NCI-H1417 (cell line): ENCODE data around the gene ANAPC5.
"Not testable (repeated sequence)": the region's sequence is repeated elsewhere in the genome, so short reads cannot be mapped to it uniquely, and the experiment has no call there.

ENCODE experiments used
- DNase-seq, 3 experiments: peaks; one replicate each; lab custom pipeline; 2025; lab: John Stamatoyannopoulos, UW

ANAPC5 gene

GRCh38 chr12:121284551-121285390 lies 67.4 kb downstream of the ANAPC5 start:
- no peak for DNase-seq

DNA sequence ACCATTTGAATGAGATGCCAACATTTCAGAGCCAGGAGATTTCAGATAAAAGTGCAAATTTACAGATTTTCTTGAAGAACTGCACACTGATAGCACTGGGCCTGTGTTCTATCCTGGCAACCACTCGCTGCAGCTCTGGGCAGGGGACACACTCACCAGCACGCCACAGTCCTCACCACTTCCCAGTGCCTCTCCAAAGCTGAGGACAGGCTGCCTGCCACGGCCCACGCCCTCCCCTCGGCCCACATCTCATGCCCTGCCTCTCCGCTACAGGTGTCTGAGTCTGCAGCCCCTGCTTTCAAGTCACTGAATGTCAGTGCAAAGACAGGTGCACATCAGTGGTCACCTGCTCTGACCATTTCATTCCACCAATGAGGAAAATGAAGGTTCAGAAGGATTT lies 68.4 kb downstream of the ANAPC5 start:
- no peak for DNase-seq

GRCh38 chr12:121283388-121283787 lies 68.8 kb downstream of the ANAPC5 start:
- no peak for DNase-seq

DNA sequence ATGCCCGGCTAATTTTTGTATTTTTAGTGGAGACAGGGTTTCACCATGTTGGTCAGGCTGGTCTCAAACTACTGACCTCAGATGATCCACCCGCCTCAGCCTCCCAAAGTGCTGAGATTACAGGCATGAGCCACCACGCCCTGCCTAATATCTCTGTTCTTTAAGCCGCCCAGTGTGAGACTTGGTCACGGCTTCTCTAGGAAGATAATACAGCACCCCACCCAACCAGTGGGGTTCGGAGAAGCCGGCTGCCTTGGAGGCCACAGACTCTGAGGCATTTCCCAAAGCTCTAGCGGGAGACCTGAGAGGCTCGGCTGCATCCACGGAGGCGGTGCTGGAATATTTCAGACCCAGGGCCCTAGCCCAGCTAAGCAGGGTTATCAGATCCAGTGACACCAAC lies 69.3 kb downstream of the ANAPC5 start:
- not testable (repeated sequence) for DNase-seq

- DNase-seq, result no peak
These were observed 70.0 kb downstream of the ANAPC5 start for GRCh38 chr12:121282072-121282742.

DNA sequence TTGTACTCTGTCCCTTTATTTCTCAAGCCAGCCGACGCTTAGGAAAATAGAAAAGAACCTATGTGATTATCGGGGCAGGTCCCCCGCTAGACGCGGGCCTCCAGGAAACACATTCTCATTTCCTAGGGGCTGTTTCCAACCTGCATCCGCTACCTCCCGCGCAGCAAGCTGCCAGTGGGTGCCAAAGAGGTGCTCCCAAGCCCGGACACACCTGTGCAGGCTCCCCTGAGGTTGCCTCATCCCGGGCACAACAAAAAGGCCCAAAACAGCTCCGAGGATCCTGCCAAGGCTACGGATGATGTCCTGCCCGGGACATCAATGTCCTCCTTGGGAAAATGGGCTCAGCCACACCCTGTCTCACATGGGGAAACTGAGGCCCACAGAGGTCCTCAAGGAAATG lies 71.1 kb downstream of the ANAPC5 start:
- not testable (repeated sequence) for DNase-seq

GRCh38 chr12:121280531-121280930 lies 71.7 kb downstream of the ANAPC5 start:
- not testable (repeated sequence) for DNase-seq

- no peak for DNase-seq
These were observed 72.7 kb downstream of the ANAPC5 start for GRCh38 chr12:121279507-121279915.

- no peak for DNase-seq
These were observed 73.2 kb downstream of the ANAPC5 start for GRCh38 chr12:121279071-121279375.

GRCh38 chr12:121278169-121279070 lies 73.8 kb downstream of the ANAPC5 start:
- DNase-seq, result no peak

- no peak for DNase-seq
These were observed 74.8 kb downstream of the ANAPC5 start for GRCh38 chr12:121277374-121277759.

DNA sequence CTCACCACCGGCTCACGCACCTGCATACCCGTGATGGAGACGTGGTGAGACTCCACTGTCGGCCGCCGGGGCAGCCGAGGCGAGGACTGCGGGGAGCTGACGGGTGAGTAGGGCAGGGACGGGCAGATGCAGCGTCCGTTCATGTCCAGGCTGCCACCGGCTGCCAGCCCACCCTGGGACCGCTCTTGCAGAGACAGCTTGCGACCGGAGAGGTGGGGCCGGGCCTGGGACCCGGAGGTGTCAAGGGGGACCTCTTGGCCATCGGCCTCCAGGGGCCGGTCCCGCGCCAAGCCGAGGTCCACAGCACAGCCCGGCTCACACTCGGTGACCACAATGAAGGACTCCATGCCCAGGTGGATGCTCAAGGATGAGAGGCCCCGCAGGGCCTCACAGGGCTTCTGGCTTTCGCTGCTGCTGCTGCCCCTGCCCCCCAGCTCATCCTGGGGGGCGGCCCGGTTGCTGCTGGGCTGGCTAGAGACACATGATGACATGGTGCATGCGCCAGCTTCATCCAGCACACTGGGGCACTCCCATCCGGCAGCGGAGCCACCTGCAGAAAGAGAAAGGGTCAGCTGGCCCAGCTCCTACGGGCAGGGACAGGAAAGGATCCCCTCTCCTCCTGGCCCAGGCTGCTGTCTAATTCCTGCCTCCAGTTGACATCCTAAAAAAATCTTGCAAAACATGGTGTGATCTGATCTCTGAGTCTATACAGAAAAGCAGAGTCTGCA lies 78.0 kb downstream of the ANAPC5 start:
- no peak for DNase-seq

DNA sequence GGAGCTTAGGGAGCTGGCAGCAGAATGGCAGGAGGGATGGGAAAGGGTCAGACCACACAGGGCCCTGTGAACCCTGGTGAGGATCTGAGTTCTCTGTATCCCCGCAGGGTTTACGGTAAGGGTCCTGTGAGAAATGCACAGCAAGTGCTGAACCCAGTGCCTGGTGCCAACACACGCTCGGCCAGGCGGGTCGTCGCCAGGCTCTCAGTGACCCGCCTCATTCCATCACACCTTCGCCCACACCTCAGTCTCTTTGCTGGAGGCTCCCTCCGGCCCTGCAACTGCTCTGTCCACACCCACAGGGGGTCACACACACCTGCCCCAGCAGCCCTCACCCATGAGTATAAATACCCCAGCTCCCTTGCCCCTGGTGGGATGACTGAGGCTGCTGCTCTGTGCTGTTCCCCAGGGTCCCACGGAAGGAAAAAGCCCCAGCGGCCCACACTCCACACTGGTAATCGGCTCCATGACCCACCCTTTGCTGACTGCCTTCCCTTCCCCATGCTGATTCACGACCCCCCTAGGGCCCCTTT lies 78.8 kb downstream of the ANAPC5 start:
- DNase-seq, result no peak

DNA sequence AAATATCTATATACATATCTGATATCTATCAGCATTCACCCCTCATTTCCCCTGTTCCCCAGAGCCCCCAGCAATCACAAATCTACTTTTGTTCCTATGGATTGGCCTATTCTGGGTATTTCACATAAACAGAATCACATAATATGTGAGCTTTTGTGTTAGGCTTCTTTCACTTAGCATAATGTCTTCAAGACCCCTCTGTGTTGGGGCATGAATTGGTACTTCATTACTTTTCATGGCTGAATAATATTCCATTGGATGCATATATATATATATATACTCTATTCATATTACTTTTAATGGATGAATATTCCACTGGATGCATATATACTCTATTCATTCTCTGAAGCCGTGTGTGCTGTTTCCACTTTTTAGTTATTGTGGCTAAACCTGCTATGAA lies 84.4 kb downstream of the ANAPC5 start:
- DNase-seq, result no peak

- no peak for DNase-seq
These were observed 87.2 kb downstream of the ANAPC5 start for GRCh38 chr12:121264951-121265515.

- DNase-seq, result no peak
These were observed 88.1 kb downstream of the ANAPC5 start for GRCh38 chr12:121264135-121264534.

DNA sequence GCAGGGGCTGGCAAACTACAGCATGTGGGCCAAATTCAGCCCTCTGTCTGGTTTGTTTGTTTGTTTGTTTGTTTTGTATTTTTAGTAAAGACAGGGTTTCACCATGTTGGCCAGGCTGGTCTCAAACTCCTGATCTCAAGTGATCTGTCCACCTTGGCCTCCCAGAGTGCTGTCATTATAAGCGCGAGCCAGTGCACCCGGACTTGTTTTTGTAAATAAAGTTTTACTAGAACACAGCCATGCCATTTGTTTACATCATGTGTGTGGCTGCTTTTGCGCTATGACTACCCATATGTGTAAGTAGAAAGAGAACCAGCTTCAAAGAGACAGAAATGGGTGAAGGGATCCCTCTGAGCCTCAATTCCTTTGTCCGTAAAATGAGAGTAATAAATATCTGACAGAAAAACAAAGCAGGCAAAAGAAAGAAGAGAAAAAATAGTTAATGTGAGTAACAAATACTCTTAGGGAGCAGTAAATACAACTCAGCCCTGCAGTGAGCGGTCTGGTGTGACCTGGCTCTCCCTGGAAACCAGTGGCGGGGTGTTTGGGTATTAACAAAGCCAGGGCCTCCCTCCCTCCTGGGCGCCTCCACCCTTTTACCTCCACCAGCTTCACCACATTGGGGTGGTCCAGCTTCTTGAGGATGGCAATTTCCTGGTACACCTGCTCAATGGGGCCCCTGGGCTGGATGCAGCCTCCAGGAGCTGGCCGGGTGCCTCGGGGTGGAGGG lies 88.8 kb downstream of the ANAPC5 start:
- DNase-seq, result no peak

DNA sequence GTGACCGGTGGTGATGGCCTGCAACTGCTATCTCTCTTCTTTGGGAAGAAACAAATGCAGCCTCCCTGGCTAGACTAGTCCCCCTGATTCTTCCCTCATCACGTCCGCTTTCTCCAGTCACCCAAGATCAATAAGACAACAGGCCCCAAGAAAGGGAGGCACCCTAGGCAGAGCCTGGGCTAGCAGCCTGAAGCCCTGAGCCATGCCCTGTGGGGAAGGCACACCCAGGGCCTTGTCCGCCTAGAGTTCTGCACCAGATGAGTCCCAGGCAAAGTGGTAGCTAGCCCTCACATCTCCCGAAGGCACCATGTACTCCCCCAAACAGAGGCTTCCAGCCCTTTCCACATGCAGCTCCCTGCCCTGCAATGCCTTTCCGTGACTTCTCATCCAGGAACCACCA lies 90.8 kb downstream of the ANAPC5 start:
- DNase-seq, result no peak

GRCh38 chr12:121260091-121260490 lies 92.1 kb downstream of the ANAPC5 start:
- DNase-seq, result no peak

GRCh38 chr12:121259074-121259473 lies 93.1 kb downstream of the ANAPC5 start:
- no peak for DNase-seq
